ENCODE measurements around the gene PDE1C.

Gene PDE1C

DNA sequence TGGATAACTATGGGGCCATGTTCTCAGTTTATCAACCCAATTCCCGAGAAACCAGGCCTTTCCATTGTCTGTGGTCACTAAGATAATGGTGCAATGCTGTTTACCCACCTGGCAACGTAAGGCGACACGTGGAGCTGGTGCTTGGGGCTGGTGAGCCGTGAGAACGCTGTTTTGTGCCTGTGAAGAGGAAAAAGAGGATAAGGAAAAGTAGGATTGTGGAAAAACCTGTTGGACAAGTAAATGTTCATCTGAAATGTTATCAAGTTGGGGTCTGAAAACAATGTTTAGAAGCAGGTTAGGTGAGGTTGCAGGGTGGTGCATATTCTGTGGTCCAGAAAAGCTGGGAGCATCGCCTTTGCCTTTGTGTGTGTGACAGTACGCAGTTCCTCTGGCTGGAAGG is 294.7 kb downstream of the PDE1C start:
- no peak for DNase-seq (ENCODE audit: low spot score)

DNA sequence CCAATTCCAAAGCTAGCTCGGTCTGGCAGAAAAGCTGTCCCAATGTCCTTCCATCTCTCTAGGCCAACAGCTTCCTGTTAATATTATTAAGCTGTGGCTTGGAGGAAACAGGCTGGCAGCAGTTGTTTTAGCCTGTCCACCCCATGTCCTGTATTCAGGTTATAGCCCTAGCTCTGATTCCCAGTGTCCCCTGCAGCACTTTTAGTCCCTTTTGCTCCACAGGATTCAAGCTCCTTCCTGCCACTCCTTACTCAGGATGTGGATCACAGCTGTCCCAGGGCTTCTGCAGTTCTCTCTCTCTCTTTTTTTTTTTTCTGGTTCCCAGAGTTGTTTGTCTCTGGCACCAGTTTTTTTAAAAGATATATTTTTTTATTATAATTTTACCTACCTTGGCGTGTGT is 298.0 kb downstream of the PDE1C start:
- DNase-seq (ENCODE audit: low spot score), result no peak

DNA sequence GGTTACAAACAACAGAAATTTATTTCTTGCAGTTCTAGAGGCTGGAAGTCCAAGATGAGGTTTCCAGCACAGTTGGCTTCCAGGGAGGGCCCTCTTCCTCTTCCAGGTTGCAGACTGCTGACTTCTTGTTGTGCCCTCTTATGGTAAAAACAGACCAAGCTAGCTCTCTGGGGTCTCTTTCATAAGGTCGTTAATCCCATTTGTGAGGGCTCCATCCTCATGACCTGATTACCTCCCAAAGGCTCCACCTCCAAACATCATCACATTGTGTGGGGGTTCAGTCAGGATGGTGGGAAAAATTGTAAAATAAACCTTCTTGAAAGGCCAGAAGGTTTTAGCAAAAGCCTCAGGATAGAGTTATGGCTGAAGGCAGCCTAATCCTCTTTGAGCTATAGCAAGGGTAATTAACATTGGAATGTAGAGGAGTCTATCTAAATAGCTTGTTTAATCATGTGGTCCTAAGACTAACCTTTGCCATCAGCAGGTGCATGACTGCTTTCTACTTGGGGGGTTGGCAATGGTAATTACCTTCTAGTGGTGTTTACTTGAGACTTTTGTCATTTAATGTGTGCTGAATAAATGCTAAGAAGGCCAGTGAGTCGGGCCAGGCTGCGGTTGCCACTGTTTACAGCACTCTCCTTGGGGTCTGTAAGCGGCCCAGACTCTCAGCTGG is 302.4 kb downstream of the PDE1C start:
- no peak for DNase-seq (ENCODE audit: low spot score)

DNA sequence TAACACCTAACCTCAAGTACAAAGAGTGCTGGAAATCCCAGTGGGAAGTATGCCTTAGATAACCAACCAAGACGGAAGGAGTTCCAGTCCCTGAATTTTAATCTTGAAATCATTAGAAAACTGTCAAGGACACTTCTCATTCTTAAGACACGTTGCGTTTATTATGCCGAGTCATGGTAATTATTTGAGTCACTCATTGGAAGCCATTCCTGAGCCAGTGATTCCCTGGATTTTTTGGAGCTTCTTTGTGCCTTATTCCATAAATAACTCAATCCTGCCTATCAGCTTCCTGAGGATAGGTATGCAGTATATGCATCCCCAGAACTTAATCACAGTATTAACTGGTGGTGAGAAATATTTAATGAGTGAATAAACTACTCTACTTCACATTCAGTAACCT is 305.7 kb downstream of the PDE1C start:
- no peak for DNase-seq (ENCODE audit: low spot score)

DNA sequence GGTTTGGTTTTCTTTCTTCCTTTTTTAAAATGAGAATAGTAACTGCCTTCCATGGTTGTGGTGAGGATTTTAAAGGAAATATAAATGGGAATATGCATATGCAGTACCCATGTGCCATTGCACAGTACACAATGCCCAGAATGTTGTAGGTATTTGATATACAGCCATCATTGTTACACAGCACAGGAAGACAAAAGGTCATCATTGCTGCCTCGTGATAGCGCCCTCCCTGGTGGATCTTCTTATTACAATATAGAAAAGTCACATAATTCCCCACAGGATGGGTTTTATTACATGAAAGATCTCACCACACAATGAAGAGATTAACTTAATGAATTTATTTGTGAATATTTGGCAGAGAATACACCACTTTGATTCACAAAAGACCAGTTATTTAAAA is 306.7 kb downstream of the PDE1C start:
- DNase-seq (ENCODE audit: low spot score), result no peak

DNA sequence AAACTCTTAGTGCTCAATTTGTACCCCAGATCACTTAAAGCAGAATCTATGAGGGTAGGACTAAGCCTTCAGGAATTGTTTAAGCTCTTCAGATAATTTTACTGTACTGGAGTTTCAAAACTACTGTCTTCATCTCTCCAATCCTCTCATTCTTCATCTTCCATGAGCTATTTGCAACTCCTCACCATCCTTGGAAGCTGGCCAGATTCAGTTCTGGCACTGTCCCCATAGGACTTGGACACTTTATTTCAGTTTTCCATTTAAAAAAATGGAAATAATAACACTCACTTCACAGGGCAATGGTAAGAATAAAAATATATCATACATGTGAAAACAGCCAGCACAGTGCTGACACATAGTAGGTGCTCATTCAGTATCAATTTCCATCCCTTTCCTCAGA is 308.6 kb downstream of the PDE1C start:
- no peak for DNase-seq (ENCODE audit: low spot score)

DNA sequence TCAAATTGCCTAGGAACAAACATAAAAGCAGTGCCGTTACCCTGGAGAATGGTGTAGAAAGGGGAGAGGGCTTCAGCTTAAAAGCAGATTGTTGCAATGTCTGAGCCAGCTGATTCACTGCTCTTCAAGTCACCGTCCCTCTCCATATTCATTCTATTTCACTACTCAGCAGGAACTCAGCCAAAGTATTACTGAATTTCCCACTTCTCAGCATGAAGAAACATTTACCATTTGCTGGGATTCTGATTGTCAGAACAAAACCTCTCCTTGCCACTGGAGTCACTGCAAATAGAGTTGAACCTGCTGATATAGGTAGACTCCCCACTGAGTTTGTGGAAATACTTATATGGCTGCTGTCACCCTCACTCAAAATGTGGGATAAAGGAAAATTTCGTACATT is 311.5 kb downstream of the PDE1C start:
- no peak for DNase-seq (ENCODE audit: low spot score)

DNA sequence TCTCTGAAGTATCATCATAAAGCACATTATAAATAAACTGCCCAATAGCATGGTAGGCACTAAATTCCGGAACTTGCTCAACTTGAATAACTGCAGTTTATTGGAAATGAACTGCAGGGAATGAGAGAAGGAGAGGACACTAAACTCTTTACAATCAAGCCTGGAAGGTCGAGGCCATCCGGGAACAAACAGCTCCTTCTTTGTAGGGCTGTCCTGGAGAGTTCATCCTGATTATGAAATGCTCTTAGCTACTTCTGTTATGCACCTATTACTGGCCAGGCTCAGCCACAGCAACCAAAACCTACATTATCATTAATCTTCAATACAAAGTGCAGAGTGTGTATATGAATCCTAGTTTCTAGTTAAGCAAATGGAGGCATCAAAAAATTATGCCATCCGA is 318.5 kb downstream of the PDE1C start:
- DNase-seq (ENCODE audit: low spot score), result no peak

DNA sequence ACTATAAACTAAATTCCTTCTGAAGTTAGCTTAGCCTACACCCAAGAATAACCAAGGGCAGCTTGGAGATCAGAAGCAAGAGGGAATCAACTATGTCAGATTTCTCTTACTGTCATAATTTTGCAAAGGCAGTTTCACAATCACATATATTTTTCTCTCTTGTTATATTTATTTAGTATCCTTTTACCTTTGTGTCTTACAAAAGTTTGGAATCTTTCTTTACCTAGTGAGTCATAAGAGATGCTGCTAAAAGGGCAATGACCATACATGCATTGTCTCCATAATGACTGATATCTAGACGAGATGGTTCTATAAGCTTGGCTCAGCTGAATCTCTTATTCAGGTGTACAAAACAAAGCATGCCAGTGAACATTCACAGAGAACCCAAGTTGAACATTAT is 322.1 kb downstream of the PDE1C start:
- DNase-seq (ENCODE audit: low spot score), result no peak

DNA sequence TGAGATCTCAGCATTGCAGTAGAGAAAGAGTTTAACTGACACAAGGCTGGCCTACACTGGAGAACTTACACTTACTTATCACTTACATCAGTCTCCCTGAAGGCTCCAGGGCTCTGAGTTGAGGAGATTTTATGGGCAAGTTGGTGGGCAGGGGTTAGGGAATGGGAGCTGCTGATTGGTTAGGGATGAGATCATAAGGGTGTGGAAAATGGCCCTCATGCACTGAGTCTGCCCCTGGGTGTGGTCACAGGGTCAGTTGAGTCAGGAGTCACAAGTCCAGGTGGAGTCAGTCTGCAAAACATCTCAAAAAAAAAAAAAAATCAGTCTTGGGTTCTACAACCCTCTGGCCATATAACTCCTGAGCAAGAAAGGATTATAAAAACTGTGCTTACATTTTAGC is 322.7 kb downstream of the PDE1C start:
- DNase-seq (ENCODE audit: low spot score), result no peak

DNA sequence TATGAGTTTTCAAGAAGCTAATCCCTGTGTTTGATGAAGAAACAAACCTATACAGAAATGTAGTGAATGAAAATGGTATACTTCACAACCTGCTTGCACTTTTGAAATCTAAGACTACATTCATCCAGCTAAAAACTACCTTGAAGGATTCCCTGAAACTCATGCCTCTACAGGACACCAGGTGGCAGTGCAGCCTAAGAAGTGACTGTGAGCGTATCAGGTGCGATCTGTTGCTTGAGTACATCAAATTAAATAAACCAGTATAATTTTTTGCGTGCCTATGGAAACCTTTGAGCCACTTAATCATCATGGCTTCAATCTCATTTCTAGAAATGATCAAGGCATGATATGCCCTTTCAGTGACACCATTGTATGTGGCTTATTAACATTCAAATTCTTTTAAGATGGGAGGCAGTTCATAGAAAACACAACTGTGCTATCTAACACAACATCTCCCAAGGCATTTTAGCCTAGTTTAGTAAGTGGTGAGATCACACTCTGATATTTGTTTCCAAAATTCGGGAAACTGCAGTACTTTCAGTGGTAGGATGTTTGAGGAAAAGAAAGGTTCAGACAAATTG is 325.8 kb downstream of the PDE1C start:
- peak; percentile 7 for DNase-seq (ENCODE audit: low spot score)

DNA sequence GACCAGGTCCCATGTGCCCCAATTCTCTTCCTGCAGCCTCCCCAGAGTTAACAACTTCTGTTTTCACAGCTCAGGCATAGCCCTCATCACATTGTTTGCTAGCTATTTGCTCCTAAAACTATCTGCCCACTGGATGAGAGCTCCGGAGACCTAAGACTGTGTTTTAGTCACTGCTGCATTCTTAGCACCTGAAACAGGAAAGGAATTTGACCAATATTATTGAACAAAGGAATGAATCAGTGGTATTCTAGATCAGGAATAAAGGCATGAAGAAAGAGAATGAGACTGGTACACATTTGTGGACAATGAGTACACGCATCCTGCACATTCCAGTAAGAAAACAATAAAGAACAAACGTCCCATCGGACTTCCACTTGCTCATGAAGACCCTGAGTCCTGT is 328.4 kb downstream of the PDE1C start:
- no peak for DNase-seq (ENCODE audit: low spot score)

DNA sequence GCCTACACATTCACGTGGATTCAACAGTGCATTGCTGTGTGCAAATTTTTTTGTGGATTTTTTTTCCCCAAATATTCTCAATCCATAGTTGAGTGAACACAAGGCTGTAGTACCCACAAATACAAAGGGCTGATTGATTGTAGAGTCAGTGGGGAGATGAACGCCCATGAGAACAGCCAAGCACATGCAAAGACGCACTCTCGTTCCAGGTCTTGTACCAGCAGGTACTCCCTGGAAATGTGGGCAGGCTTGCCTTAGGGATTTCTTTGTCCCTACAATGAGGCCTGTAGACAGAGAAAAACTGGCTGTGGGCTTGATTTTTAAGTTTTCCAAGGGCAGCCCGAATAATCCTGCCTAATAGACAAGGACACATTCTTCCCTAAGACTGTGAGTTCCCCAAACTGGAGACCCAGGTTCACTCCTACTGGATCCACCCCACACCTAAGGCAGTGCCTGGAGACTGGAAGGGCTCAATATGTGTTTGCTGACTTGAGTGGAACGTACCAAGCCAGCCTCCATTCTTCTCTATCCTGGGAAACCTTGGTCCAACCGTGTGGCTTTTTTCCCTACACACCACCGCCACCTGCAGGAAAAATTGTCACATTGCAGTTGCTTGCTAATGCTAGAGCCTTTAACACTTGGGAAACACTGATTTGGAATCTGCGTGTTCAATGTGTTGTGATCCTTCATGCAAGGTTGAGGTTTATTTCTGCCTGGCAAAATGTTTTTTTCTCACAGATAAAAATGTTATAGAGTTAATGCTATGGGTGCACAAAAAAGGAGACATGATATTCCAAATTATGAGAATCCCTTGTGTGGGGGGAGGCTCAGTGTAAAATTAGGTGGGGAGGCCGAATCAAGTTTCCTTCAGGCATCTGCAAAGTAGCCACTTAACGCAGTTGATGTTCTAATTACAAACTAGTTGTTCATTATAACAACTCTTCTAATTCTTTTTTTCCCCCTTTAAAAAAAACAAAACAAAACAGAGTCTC is 333.9 kb downstream of the PDE1C start:
- DNase-seq (ENCODE audit: low spot score), result no peak

DNA sequence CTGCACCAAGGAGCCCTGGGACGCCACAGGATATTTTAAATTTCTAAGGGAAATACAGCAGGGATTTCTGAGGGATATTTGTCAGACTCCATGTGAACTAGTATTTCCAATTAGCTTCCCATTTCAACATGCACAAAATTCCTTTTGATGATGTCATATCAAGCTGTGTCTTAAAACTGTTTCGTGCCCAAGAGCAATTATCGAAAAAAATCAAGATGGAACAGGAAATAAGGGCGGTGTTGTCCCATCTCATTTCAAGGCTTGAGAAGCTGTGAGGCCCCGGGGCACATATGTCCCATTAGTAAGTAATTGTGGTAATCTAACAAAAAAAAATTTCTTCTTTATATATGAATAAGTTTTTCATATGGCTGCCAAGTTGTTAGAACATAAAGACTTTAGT is 335.8 kb downstream of the PDE1C start:
- DNase-seq (ENCODE audit: low spot score), result no peak

DNA sequence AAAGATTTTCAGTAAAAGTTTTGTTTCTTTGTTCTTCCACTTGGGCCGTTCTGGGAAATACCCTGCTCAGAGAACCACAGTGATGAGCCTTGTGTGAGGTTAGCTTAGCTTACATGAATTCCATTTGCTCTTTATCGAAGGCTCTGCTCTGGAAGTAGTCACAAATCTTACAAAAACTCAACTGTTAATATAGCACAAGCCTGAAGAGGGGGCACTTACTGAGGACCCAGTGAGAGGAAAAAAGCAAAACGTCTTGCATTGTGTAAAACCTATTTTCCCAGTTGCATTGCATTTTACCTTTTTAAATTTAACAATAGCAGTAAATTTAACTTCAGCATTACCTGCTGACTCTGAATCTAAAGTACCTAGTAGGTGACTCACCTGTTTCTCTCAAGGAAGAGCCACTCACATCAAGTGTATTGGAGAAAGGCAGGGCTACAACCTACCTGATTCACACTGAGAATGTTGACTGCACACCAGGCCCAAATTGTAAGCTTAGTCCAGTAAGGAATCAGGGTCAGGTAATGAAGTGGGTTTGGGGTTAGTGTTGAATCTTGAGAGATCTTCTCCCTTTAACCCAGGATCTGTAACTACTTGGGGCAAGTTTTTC is 340.9 kb downstream of the PDE1C start:
- DNase-seq (ENCODE audit: low spot score), result no peak

DNA sequence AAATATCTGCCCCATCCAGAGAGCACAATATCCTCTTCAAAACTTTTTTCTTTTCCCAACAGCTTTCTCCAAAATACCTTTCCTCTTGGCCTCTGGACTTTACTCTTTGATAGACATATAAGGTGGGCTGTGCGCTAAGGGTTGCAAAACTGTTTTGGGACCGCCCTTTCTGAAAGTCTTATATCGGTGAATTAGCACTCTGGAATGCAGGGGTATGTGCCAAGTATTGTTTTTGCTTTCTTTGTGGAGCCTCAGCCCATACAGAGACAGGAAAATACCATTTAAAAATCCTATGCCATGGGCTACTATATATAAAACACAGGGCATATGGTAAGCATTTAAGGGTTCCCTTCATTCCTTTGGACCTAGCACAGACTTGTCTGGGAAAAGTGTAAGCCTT is 345.5 kb downstream of the PDE1C start:
- DNase-seq (ENCODE audit: low spot score), result no peak

DNA sequence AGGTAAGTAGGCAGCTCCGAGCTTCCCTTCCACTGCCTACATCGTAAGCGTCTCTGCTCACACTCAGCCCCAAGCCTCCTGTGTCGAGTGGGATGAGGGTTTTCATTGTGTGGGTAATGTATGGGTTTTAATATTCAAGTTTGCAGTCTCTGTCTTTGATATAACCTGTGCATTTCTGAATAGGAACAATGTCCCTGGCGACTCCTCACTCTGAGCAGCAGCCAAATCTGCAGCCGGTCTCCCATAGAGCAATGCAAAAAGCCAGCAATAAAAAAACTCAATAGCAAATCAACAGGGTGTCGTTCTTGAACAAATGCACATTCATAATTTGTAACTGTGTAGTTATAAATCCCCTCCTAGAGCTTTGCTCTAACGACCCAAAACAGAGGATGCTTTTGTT is 349.8 kb downstream of the PDE1C start:
- no peak for DNase-seq (ENCODE audit: low spot score)

DNA sequence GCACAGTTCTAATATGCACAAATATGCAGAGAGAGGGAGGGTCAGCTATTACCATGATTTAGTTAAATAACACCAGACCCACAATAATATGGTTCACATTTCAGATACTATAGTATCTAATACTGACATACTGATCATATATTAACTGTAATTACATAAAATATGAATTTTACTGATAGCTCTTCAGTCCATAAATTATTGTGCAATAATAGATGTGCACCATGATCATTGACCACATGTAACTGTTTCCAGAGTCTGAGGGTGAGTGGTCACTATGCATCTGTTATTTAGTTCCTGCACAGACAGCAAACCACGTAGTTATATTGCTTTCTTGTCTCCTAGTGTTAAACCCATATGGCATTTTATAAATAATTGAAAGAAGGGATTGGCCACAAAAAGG is 353.9 kb downstream of the PDE1C start:
- DNase-seq (ENCODE audit: low spot score), result no peak

DNA sequence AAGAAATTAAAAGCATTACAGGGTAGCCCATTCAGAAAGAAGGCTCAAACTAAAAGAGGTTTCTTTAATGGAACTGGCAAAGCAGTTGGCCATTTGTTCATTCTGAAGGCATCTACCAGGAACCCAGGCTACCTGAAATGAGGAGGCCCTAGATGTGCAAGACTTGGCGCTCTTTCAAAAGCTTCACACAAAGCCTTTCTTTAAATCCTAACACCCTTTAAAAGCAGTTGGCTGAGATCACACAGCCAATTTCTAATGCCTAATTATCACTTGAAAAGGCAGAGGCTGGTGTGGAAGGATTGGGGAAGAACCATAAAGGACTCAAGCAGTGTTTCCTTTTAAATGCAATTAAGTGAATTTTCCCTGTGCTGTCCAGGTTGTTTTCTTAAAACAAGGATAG is 360.0 kb downstream of the PDE1C start:
- DNase-seq (ENCODE audit: low spot score), result no peak

DNA sequence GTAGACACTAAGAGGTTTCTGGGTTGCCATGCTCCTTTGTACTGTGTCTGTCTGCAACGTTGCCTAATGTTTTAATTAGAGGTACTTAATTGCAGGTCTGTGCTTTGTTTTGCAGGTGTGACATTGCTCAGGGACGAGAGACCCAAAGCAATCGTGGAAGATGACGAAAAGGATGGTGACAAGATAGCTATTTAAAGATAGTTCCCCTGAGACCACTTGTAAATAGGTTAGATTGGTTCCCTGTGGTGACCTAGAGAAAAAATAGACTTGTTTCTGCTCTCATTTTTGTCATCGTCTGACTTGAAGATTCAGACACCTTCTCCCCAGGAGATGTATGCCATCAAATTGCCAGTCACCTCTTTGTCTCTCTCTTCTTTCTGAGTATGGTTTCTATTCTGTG is 363.1 kb downstream of the PDE1C start:
- DNase-seq (ENCODE audit: low spot score), result no peak

DNA sequence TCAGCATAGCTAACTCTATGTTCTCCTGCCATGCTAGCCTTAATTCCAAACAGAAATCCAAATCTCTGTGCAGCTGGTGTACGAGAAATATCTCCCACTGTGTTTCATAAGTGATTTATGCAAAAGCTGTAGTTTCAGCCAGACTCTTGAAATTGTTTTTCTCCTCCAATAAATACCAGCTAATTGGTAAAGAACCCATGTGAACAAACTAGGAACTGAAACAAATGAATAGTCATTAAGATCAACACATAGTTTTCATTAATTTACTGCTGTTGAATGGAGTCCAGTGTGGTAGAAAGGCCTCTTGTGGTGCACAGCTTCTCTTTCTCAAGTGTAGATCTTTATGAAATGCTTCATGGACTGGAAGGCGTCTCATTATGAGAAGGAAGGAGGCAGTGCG is 364.8 kb downstream of the PDE1C start:
- DNase-seq (ENCODE audit: low spot score), result no peak

DNA sequence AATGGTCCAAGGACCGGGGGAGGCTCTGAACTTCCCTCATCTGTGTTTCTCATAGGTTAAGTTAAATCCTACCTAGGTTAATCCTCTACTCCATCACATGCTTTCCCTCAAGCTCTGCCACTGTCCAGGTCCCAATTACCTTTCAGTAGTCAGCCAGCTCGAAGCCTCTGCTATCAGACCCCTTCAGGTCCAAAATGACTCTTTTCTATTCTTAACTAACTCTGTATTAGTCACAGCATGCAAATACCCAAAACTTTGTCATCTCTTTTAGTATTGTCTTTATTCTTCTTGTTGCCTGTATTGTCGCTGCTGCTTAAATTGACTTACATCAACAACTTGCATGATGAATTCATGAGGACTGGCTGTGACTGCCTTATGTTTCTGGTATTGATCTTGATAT is 367.9 kb downstream of the PDE1C start:
- no peak for DNase-seq (ENCODE audit: low spot score)
